IMR-90 (cell line): ENCODE results near the gene ARSH. TPM values are rescaled to one million over a fixed set of nuclear protein-coding genes. Genes with fewer than 3 reads are reported as not detected.

Experiments
- ATAC-seq: fragments of 200-7000 bp; cut with Tn5 transposase; 2 replicates; pipeline ENCODE4 v1.9.1; 2020; ENCODE audit warnings: low read depth, mild to moderate bottlenecking, moderate library complexity
- BruUV-seq: library from RNA; stranded (reverse); fragments of 400-500 nt; replicated peaks from 2 replicates; lab custom pipeline; 2021; lab: Mats Ljungman, UMichigan
- CTCF ChIA-PET: fragments of 300-600 bp; formaldehyde crosslinking; extraction: SDS; loops from one replicate; lab custom pipeline; 2021; ENCODE audit warnings: antibody characterized with exemption; lab: Yijun Ruan, JAX
- POLR2A ChIA-PET: fragments of 300-600 bp; sonication (Branson Sonifier 250); formaldehyde crosslinking; loops from one replicate; lab custom pipeline; 2022; ENCODE audit warnings: antibody characterized with exemption; ENCODE audit not compliant: unreplicated experiment; lab: Charles Lee
- DNase-seq: peaks from one replicate; pipeline ENCODE4 v3.0.0; 2013
- H2AFZ ChIP-seq: replicated peaks from 2 replicates; pipeline ENCODE3; 2013; ENCODE audit warnings: low read length, mild to moderate bottlenecking; ENCODE audit not compliant: poor library complexity
- H2AK5ac ChIP-seq: 2 replicates; pipeline ENCODE4 v1.6.1; 2013; ENCODE audit warnings: low read depth, low read length, inconsistent platforms
- H2AK9ac ChIP-seq: replicated peaks from 2 replicates; pipeline ENCODE3; 2013; ENCODE audit warnings: mild to moderate bottlenecking, low read depth, low read length, moderate library complexity; ENCODE audit not compliant: poor library complexity
- H2BK120ac ChIP-seq: 2 replicates; pipeline ENCODE4 v1.6.1; 2013; ENCODE audit warnings: low read depth, low read length, inconsistent platforms
- H2BK15ac ChIP-seq: 3 replicates; pipeline ENCODE4 v1.6.1; 2013; ENCODE audit warnings: low read depth, low read length, inconsistent platforms
- H2BK20ac ChIP-seq: 2 replicates; pipeline ENCODE4 v1.6.1; 2013; ENCODE audit warnings: low read depth, mild to moderate bottlenecking, inconsistent platforms, low read length, moderate library complexity
- H2BK5ac ChIP-seq: 2 replicates; pipeline ENCODE4 v1.6.1; 2013; ENCODE audit warnings: mild to moderate bottlenecking, low read depth, low read length, inconsistent platforms; ENCODE audit not compliant: poor library complexity, severe bottlenecking
- H3K14ac ChIP-seq: replicated peaks from 2 replicates; pipeline ENCODE4 v1.6.1; 2013; ENCODE audit warnings: low read depth, low read length, inconsistent platforms
- H3K18ac ChIP-seq: 2 replicates; pipeline ENCODE4 v1.6.1; 2013; ENCODE audit warnings: low read depth, low read length, control low read depth
- H3K23ac ChIP-seq: 2 replicates; pipeline ENCODE4 v1.6.1; 2013; ENCODE audit warnings: low read depth, low read length, inconsistent platforms
- H3K27ac ChIP-seq: 2 replicates; pipeline ENCODE4 v1.5.1; 2013; ENCODE audit warnings: mild to moderate bottlenecking, control low read depth, low read length; ENCODE audit not compliant: insufficient read depth
- H3K27me3 ChIP-seq: 2 replicates; pipeline ENCODE4 v1.6.1; 2013; ENCODE audit warnings: low read length; ENCODE audit not compliant: control insufficient read depth, insufficient read depth
- H3K36me3 ChIP-seq: 2 replicates; pipeline ENCODE4 v1.6.1; 2013; ENCODE audit warnings: low read length, mixed read lengths; ENCODE audit not compliant: control insufficient read depth, insufficient read depth
- H3K4ac ChIP-seq: 2 replicates; pipeline ENCODE4 v1.6.1; 2013; ENCODE audit warnings: low read depth, low read length, inconsistent platforms
- H3K4me1 ChIP-seq: 2 replicates; pipeline ENCODE4 v1.6.1; 2013; ENCODE audit warnings: low read length, mixed read lengths; ENCODE audit not compliant: control insufficient read depth, insufficient read depth
- H3K4me2 ChIP-seq: 2 replicates; pipeline ENCODE4 v1.6.1; 2013; ENCODE audit warnings: low read depth, mild to moderate bottlenecking, control low read depth, low read length, moderate library complexity
- H3K4me3 ChIP-seq: 2 replicates; pipeline ENCODE4 v1.5.1; 2013; ENCODE audit warnings: low read depth, mild to moderate bottlenecking, control low read depth, low read length, moderate library complexity; ENCODE audit not compliant: insufficient read depth
- H3K56ac ChIP-seq: 2 replicates; pipeline ENCODE4 v1.6.1; 2013; ENCODE audit warnings: low read length, inconsistent platforms; ENCODE audit not compliant: insufficient read depth; ENCODE audit errors: extremely low read depth
- H3K79me1 ChIP-seq, 2 experiments: 2 replicates each; pipeline ENCODE4 v1.6.1; 2013; ENCODE audit warnings: low read length in 2 of 2, inconsistent platforms in 1 of 2, low read depth in 1 of 2
- H3K9ac ChIP-seq: 2 replicates; pipeline ENCODE4 v1.6.1; 2013; ENCODE audit warnings: low read depth, low read length, control low read depth
- H3K9me1 ChIP-seq: 2 replicates; pipeline ENCODE4 v1.6.1; 2013; ENCODE audit warnings: low read length, inconsistent platforms; ENCODE audit not compliant: insufficient read depth
- H3K9me3 ChIP-seq: 2 replicates; pipeline ENCODE4 v1.6.1; 2013; ENCODE audit warnings: low read length; ENCODE audit not compliant: control insufficient read depth, insufficient read depth
- H4K20me1 ChIP-seq: 2 replicates; pipeline ENCODE4 v1.6.1; 2013; ENCODE audit warnings: low read length, inconsistent platforms; ENCODE audit not compliant: insufficient read depth
- H4K5ac ChIP-seq: 2 replicates; pipeline ENCODE4 v1.6.1; 2013; ENCODE audit warnings: mild to moderate bottlenecking, low read depth, low read length, control low read depth
- H4K8ac ChIP-seq, 2 experiments: 2 replicates each; pipeline ENCODE4 v1.6.1; 2013; ENCODE audit warnings: low read depth in 2 of 2, low read length in 2 of 2, control low read depth in 1 of 2, inconsistent platforms in 1 of 2
- H4K91ac ChIP-seq: 2 replicates; pipeline ENCODE4 v1.6.1; 2013; ENCODE audit warnings: low read depth, low read length, inconsistent platforms; ENCODE audit not compliant: insufficient read depth
- SMC3 ChIP-seq: fragments of 150-350 bp; IDR thresholded peaks from 2 replicates; pipeline ENCODE4 v1.6.1; 2016; ENCODE audit warnings: low read depth, mild to moderate bottlenecking, antibody characterized with exemption, low read length, moderate library complexity
- dilution Hi-C: fragments of 300-500 bp; cut with HindIII; formaldehyde crosslinking; loops from one replicate; pipeline ENCODE4 v1.14.3; 2018; ENCODE audit warnings: low sequenced_read_pairs; ENCODE audit not compliant: unreplicated experiment
- in situ Hi-C: fragments of 300-500 bp; cut with MboI; formaldehyde crosslinking; loops from 3 replicates; pipeline ENCODE4 v1.14.3; 2019; ENCODE audit warnings: low sequenced_read_pairs, inconsistent platforms, mixed read lengths
- intact Hi-C: fragments of 100-400 bp; cut with micrococcal nuclease; formaldehyde crosslinking; loops from 2 replicates; pipeline ENCODE4 v1.10.0; 2022
- polyA plus RNA-seq, 3 experiments: library from polyadenylated mRNA; depleted of rRNA; stranded (reverse); fragments of >200 nt; gene quantifications; 2 replicates each; pipeline ENCODE4 v1.2.3, GENCODE V29; 2012; ENCODE audit warnings: low replicate concordance in 1 of 3
- total RNA-seq: library from RNA; depleted of rRNA; stranded (reverse); fragments of >200 nt; gene quantifications from 2 replicates; pipeline ENCODE4 v1.2.3, GENCODE V29; 2012

Gene ARSH
- total and polyA plus RNA-seq, 2 of the 4 experiments (the other 2 are of a cell fraction): not detected

- H2BK120ac ChIP-seq: no peak overlapping the region
- no TSS peak for BruUV-seq
- no peak overlapping the region for H3K56ac ChIP-seq
- no peak for ATAC-seq
- no peak overlapping the region for H3K27ac ChIP-seq
- no peak for TF ChIP-seq SMC3
- H3K9ac ChIP-seq: no peak overlapping the region
- DNase-seq: no peak
- H3K23ac ChIP-seq: no peak overlapping the region
- no peaks in the 10 kb centered on the region for H3K79me1 ChIP-seq
- no peak overlapping the region for H2BK15ac ChIP-seq
- ChIA-PET POLR2A (no interaction called here), CTCF (no interaction called here)
- no peaks in the 10 kb centered on the region for H4K20me1 ChIP-seq
- H4K8ac ChIP-seq: no peak overlapping the region
- H4K5ac ChIP-seq: no peak overlapping the region
- in situ Hi-C loops (no loop called here), dilution Hi-C loops (no loop called here), intact Hi-C loops (no loop called here)
- H3K18ac ChIP-seq: no peak overlapping the region
- H4K91ac ChIP-seq: no peak overlapping the region
- no peaks in the 10 kb centered on the region for H3K36me3 ChIP-seq
- peaks cover 5% of the 10 kb centered on the region; the same call in 1 of the 2 replicates for H3K9me3 ChIP-seq
- H2BK20ac ChIP-seq: no peak overlapping the region
- no peaks in the 10 kb centered on the region for H3K4me1 ChIP-seq
- no peak overlapping the region for H2AK9ac ChIP-seq
- H3K4ac ChIP-seq: no peak overlapping the region
- H3K9me1 ChIP-seq: no peaks in the 10 kb centered on the region
- H3K14ac ChIP-seq: no peak overlapping the region
- no peak overlapping the region for H3K4me2 ChIP-seq
- H2BK5ac ChIP-seq: no peak overlapping the region
- no peak overlapping the region for H2AFZ ChIP-seq
- no peaks in the 10 kb centered on the region for H3K27me3 ChIP-seq
- H3K4me3 ChIP-seq: no peak overlapping the region
- no peak overlapping the region for H2AK5ac ChIP-seq
These were observed 11.1 kb downstream of the ARSH start for GRCh38 chrX:3017492-3017891.
